IMR-90 (cell line): Measurements from ENCODE around the gene VPS37B. TPM values are rescaled to one million over a fixed set of nuclear protein-coding genes. Genes with fewer than 3 reads are reported as not detected.

Source experiments
- ATAC-seq: fragments of 200-7000 bp; cut with Tn5 transposase; 2 replicates; pipeline ENCODE4 v1.9.1; 2020; ENCODE audit warnings: low read depth, mild to moderate bottlenecking, moderate library complexity
- BruUV-seq: library from RNA; stranded (reverse); fragments of 400-500 nt; replicated peaks from 2 replicates; lab custom pipeline; 2021; lab: Mats Ljungman, UMichigan
- CTCF ChIA-PET: fragments of 300-600 bp; formaldehyde crosslinking; extraction: SDS; loops from one replicate; lab custom pipeline; 2021; ENCODE audit warnings: antibody characterized with exemption; lab: Yijun Ruan, JAX
- POLR2A ChIA-PET: fragments of 300-600 bp; sonication (Branson Sonifier 250); formaldehyde crosslinking; loops from one replicate; lab custom pipeline; 2022; ENCODE audit warnings: antibody characterized with exemption; ENCODE audit not compliant: unreplicated experiment; lab: Charles Lee
- DNase-seq: peaks from one replicate; pipeline ENCODE4 v3.0.0; 2013
- H2AFZ ChIP-seq: replicated peaks from 2 replicates; pipeline ENCODE3; 2013; ENCODE audit warnings: low read length, mild to moderate bottlenecking; ENCODE audit not compliant: poor library complexity
- H2AK5ac ChIP-seq: 2 replicates; pipeline ENCODE4 v1.6.1; 2013; ENCODE audit warnings: low read depth, low read length, inconsistent platforms
- H2AK9ac ChIP-seq: replicated peaks from 2 replicates; pipeline ENCODE3; 2013; ENCODE audit warnings: mild to moderate bottlenecking, low read depth, low read length, moderate library complexity; ENCODE audit not compliant: poor library complexity
- H2BK120ac ChIP-seq: 2 replicates; pipeline ENCODE4 v1.6.1; 2013; ENCODE audit warnings: low read depth, low read length, inconsistent platforms
- H2BK15ac ChIP-seq: 3 replicates; pipeline ENCODE4 v1.6.1; 2013; ENCODE audit warnings: low read depth, low read length, inconsistent platforms
- H2BK20ac ChIP-seq: 2 replicates; pipeline ENCODE4 v1.6.1; 2013; ENCODE audit warnings: low read depth, mild to moderate bottlenecking, inconsistent platforms, low read length, moderate library complexity
- H2BK5ac ChIP-seq: 2 replicates; pipeline ENCODE4 v1.6.1; 2013; ENCODE audit warnings: mild to moderate bottlenecking, low read depth, low read length, inconsistent platforms; ENCODE audit not compliant: poor library complexity, severe bottlenecking
- H3K14ac ChIP-seq: replicated peaks from 2 replicates; pipeline ENCODE4 v1.6.1; 2013; ENCODE audit warnings: low read depth, low read length, inconsistent platforms
- H3K18ac ChIP-seq: 2 replicates; pipeline ENCODE4 v1.6.1; 2013; ENCODE audit warnings: low read depth, low read length, control low read depth
- H3K23ac ChIP-seq: 2 replicates; pipeline ENCODE4 v1.6.1; 2013; ENCODE audit warnings: low read depth, low read length, inconsistent platforms
- H3K27ac ChIP-seq: 2 replicates; pipeline ENCODE4 v1.5.1; 2013; ENCODE audit warnings: mild to moderate bottlenecking, control low read depth, low read length; ENCODE audit not compliant: insufficient read depth
- H3K27me3 ChIP-seq: 2 replicates; pipeline ENCODE4 v1.6.1; 2013; ENCODE audit warnings: low read length; ENCODE audit not compliant: control insufficient read depth, insufficient read depth
- H3K36me3 ChIP-seq: 2 replicates; pipeline ENCODE4 v1.6.1; 2013; ENCODE audit warnings: low read length, mixed read lengths; ENCODE audit not compliant: control insufficient read depth, insufficient read depth
- H3K4ac ChIP-seq: 2 replicates; pipeline ENCODE4 v1.6.1; 2013; ENCODE audit warnings: low read depth, low read length, inconsistent platforms
- H3K4me1 ChIP-seq: 2 replicates; pipeline ENCODE4 v1.6.1; 2013; ENCODE audit warnings: low read length, mixed read lengths; ENCODE audit not compliant: control insufficient read depth, insufficient read depth
- H3K4me2 ChIP-seq: 2 replicates; pipeline ENCODE4 v1.6.1; 2013; ENCODE audit warnings: low read depth, mild to moderate bottlenecking, control low read depth, low read length, moderate library complexity
- H3K4me3 ChIP-seq: 2 replicates; pipeline ENCODE4 v1.5.1; 2013; ENCODE audit warnings: low read depth, mild to moderate bottlenecking, control low read depth, low read length, moderate library complexity; ENCODE audit not compliant: insufficient read depth
- H3K56ac ChIP-seq: 2 replicates; pipeline ENCODE4 v1.6.1; 2013; ENCODE audit warnings: low read length, inconsistent platforms; ENCODE audit not compliant: insufficient read depth; ENCODE audit errors: extremely low read depth
- H3K79me1 ChIP-seq, 2 experiments: 2 replicates each; pipeline ENCODE4 v1.6.1; 2013; ENCODE audit warnings: low read length in 2 of 2, inconsistent platforms in 1 of 2, low read depth in 1 of 2
- H3K9ac ChIP-seq: 2 replicates; pipeline ENCODE4 v1.6.1; 2013; ENCODE audit warnings: low read depth, low read length, control low read depth
- H3K9me1 ChIP-seq: 2 replicates; pipeline ENCODE4 v1.6.1; 2013; ENCODE audit warnings: low read length, inconsistent platforms; ENCODE audit not compliant: insufficient read depth
- H3K9me3 ChIP-seq: 2 replicates; pipeline ENCODE4 v1.6.1; 2013; ENCODE audit warnings: low read length; ENCODE audit not compliant: control insufficient read depth, insufficient read depth
- H4K20me1 ChIP-seq: 2 replicates; pipeline ENCODE4 v1.6.1; 2013; ENCODE audit warnings: low read length, inconsistent platforms; ENCODE audit not compliant: insufficient read depth
- H4K5ac ChIP-seq: 2 replicates; pipeline ENCODE4 v1.6.1; 2013; ENCODE audit warnings: mild to moderate bottlenecking, low read depth, low read length, control low read depth
- H4K8ac ChIP-seq, 2 experiments: 2 replicates each; pipeline ENCODE4 v1.6.1; 2013; ENCODE audit warnings: low read depth in 2 of 2, low read length in 2 of 2, control low read depth in 1 of 2, inconsistent platforms in 1 of 2
- H4K91ac ChIP-seq: 2 replicates; pipeline ENCODE4 v1.6.1; 2013; ENCODE audit warnings: low read depth, low read length, inconsistent platforms; ENCODE audit not compliant: insufficient read depth
- RCOR1 ChIP-seq: IDR thresholded peaks from 2 replicates; pipeline ENCODE4 v1.6.1; 2012; ENCODE audit warnings: mild to moderate bottlenecking, low read length, improper control_type of control experiment; ENCODE audit not compliant: insufficient replicate concordance
- SMC3 ChIP-seq: fragments of 150-350 bp; IDR thresholded peaks from 2 replicates; pipeline ENCODE4 v1.6.1; 2016; ENCODE audit warnings: low read depth, mild to moderate bottlenecking, antibody characterized with exemption, low read length, moderate library complexity
- USF2 ChIP-seq: fragments of 150-350 bp; IDR thresholded peaks from 2 replicates; pipeline ENCODE4 v1.6.1; 2017; ENCODE audit warnings: mild to moderate bottlenecking, antibody characterized with exemption, low read length, low read depth
- WGBS, 2 experiments: methylation state at CpG; one replicate each; pipeline versions ENCODE4 v1.1.5 to v1.1.7; 2013; ENCODE audit warnings: missing lambda C conversion rate in 2 of 2; ENCODE audit not compliant: insufficient read length in 1 of 2; ENCODE audit errors: extremely low coverage in 2 of 2; 5-methylcytosine and 5-hydroxymethylcytosine counted together
- dilution Hi-C: fragments of 300-500 bp; cut with HindIII; formaldehyde crosslinking; loops from one replicate; pipeline ENCODE4 v1.14.3; 2018; ENCODE audit warnings: low sequenced_read_pairs; ENCODE audit not compliant: unreplicated experiment
- in situ Hi-C: fragments of 300-500 bp; cut with MboI; formaldehyde crosslinking; loops from 3 replicates; pipeline ENCODE4 v1.14.3; 2019; ENCODE audit warnings: low sequenced_read_pairs, inconsistent platforms, mixed read lengths
- intact Hi-C: fragments of 100-400 bp; cut with micrococcal nuclease; formaldehyde crosslinking; loops from 2 replicates; pipeline ENCODE4 v1.10.0; 2022
- polyA plus RNA-seq, 3 experiments: library from polyadenylated mRNA; depleted of rRNA; stranded (reverse); fragments of >200 nt; gene quantifications; 2 replicates each; pipeline ENCODE4 v1.2.3, GENCODE V29; 2012; ENCODE audit warnings: low replicate concordance in 1 of 3
- total RNA-seq: library from RNA; depleted of rRNA; stranded (reverse); fragments of >200 nt; gene quantifications from 2 replicates; pipeline ENCODE4 v1.2.3, GENCODE V29; 2012
- TF ChIP-seq, protein P1 (sequence below): conservative IDR thresholded peaks from 2 replicates; pipeline ENCODE4 v1.5.1; 2012; ENCODE audit warnings: mild to moderate bottlenecking, low read depth, low read length, improper control_type of control experiment

Gene VPS37B
- total and polyA plus RNA-seq, 2 of the 4 experiments (the other 2 are of a cell fraction), result 8.6 to 25.7 TPM

DNA sequence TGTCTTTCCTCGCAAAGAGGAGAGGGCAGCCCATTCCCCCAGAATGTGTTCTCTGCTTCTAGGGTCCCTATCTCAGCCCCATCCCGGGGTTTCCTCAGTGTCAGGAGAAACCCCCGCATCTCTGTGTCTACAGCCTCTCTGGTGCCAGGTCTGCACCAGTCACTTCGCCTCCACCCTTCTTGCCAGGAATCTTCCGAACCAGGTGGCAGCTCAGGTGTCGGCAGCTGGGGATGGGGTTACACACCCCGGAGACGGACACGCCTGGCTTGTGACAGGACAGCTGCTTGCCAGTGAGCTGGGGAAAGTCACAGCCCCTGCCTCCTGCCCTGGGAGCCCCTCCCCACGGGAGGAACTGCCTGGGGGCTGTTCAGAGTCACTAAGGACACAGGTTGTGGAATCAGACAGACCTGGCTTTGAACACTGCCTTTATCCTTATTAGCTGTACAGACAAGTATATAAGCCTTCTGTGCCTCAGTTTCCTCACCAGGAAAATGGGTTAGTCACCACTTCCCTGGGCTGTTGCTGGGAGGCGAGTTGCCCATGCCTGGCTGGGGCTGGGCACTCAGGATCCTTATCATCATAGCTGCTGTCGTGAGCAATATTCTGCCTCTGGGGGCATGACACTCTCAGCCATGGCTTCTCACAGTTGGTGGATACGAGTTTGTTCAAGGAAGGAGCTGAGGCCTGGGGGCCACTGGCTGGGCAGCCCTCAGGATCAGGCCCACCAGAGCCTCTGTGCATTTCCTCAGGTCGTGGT is 49.9 kb downstream of the VPS37B start:
- H3K56ac ChIP-seq, result no peak overlapping the region
- H3K36me3 ChIP-seq, result no peaks in the 10 kb centered on the region
- H2BK20ac ChIP-seq, result no peak overlapping the region
- H3K9me1 ChIP-seq, result peaks cover 14% of the 10 kb centered on the region
- H3K9me3 ChIP-seq, result no peaks in the 10 kb centered on the region
- H4K20me1 ChIP-seq, result peaks cover 10% of the 10 kb centered on the region; the same call in 1 of the 2 replicates
- no peak overlapping the region for H2AFZ ChIP-seq
- no peak overlapping the region for H2AK5ac ChIP-seq
- no peak overlapping the region for H3K14ac ChIP-seq
- TF ChIP-seq USF2 (no peak), RCOR1 (no peak), SMC3 (no peak)
- TF ChIP-seq, protein P1, sequence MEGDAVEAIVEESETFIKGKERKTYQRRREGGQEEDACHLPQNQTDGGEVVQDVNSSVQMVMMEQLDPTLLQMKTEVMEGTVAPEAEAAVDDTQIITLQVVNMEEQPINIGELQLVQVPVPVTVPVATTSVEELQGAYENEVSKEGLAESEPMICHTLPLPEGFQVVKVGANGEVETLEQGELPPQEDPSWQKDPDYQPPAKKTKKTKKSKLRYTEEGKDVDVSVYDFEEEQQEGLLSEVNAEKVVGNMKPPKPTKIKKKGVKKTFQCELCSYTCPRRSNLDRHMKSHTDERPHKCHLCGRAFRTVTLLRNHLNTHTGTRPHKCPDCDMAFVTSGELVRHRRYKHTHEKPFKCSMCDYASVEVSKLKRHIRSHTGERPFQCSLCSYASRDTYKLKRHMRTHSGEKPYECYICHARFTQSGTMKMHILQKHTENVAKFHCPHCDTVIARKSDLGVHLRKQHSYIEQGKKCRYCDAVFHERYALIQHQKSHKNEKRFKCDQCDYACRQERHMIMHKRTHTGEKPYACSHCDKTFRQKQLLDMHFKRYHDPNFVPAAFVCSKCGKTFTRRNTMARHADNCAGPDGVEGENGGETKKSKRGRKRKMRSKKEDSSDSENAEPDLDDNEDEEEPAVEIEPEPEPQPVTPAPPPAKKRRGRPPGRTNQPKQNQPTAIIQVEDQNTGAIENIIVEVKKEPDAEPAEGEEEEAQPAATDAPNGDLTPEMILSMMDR, result no peak
- BruUV-seq, result no TSS peak
- no peak overlapping the region for H3K9ac ChIP-seq
- intact Hi-C loops, result no loop called here
- CTCF ChIA-PET, result no interaction called here
- H3K4me3 ChIP-seq, result no peak overlapping the region
- H4K8ac ChIP-seq, result no peak overlapping the region
- no peak overlapping the region for H3K23ac ChIP-seq
- no peak overlapping the region for H2BK15ac ChIP-seq
- no peak overlapping the region for H3K4me2 ChIP-seq
- in situ Hi-C loops, result no loop called here
- H3K27ac ChIP-seq, result no peak overlapping the region
- ATAC-seq, result no peak
- no peak for DNase-seq
- 84% methylated on average over 4 of the region's 14 CpGs; no CpG with 5 or more reads in 1 of the 2 experiments for WGBS, 2 experiments
- H3K18ac ChIP-seq, result no peak overlapping the region
- H2BK120ac ChIP-seq, result no peak overlapping the region
- no peak overlapping the region for H4K91ac ChIP-seq
- no peaks in the 10 kb centered on the region for H3K27me3 ChIP-seq
- POLR2A ChIA-PET, result no interaction called here
- H3K79me1 ChIP-seq, result peaks cover 0 to 14% of the 10 kb centered on the region in 2 experiments
- H4K5ac ChIP-seq, result no peak overlapping the region
- no peak overlapping the region for H2BK5ac ChIP-seq
- H3K4ac ChIP-seq, result no peak overlapping the region
- dilution Hi-C loops, result no loop called here
- peaks cover 14% of the 10 kb centered on the region for H3K4me1 ChIP-seq
- H2AK9ac ChIP-seq, result peak overlapping the region; percentile 42
